ENCODE data around the gene RXRG. TPM values are rescaled to one million over a fixed set of nuclear protein-coding genes. Genes with fewer than 3 reads are reported as not detected.

RXRG gene
- polyA plus RNA-seq, 1 of the 3 experiments (the other 2 are of a cell fraction) = not detected

- Histone ChIP-seq H3K9me3 (no peaks in the 10 kb centered on the region), H3K27ac (ENCODE audit: low read depth in 2 of 2, low read length in 1 of 2) (no peak overlapping the region), H3K9me2 (no peaks in the 10 kb centered on the region), H3K4me3 (ENCODE audit: low read depth in 2 of 2, low read length in 1 of 2) (no peak overlapping the region), H3K36me3 (replicated peaks in 1 of 2; ENCODE audit: control insufficient read depth in 1 of 2, insufficient read depth in 2 of 2, low read length in 1 of 2) (no peaks in the 10 kb centered on the region), H4K20me1 (ENCODE audit: insufficient read depth) (no peaks in the 10 kb centered on the region), H2AFZ (ENCODE audit: low read depth) (no peak overlapping the region), H3K4me2 (no peak overlapping the region), H3K27me3 (ENCODE audit: insufficient read depth) (peaks cover 21% of the 10 kb centered on the region), H3K79me2 (ENCODE audit: insufficient read depth) (no peaks in the 10 kb centered on the region), H3F3A (replicated peaks; ENCODE audit: insufficient read depth) (no peaks in the 10 kb centered on the region), H3K9ac (no peak overlapping the region), H3K4me1 (ENCODE audit: control insufficient read depth in 1 of 2, insufficient read depth in 2 of 2, low read depth in 1 of 2, low read length in 1 of 2) (peaks cover 0 to 2% of the 10 kb centered on the region in 2 experiments; a peak in 1 of 4 replicates)
- ChIA-PET POLR2A (no interaction called here), CTCF (no interaction called here)
- 33% methylated on average over 4 of the region's 5 CpGs for WGBS (ENCODE audit: low lambda C conversion rate)
- DNase-seq = no peak
- no peak for TF ChIP-seq RFX5 (IDR thresholded peaks at IDR 0.05; ENCODE audit: low read length)
- no peak for TF ChIP-seq NFIC (IDR thresholded peaks at IDR 0.05; ENCODE audit: borderline replicate concordance)
- no peak for TF ChIP-seq FOXM1 (IDR thresholded peaks at IDR 0.05; ENCODE audit: low read depth)
- TF ChIP-seq, protein P1, sequence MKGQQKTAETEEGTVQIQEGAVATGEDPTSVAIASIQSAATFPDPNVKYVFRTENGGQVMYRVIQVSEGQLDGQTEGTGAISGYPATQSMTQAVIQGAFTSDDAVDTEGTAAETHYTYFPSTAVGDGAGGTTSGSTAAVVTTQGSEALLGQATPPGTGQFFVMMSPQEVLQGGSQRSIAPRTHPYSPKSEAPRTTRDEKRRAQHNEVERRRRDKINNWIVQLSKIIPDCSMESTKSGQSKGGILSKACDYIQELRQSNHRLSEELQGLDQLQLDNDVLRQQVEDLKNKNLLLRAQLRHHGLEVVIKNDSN (IDR thresholded peaks at IDR 0.05; ENCODE audit: borderline replicate concordance, low read depth) = no peak
These were observed 3.6 kb downstream of the RXRG start for GRCh38 chr1:165441166-165441880.

DNA sequence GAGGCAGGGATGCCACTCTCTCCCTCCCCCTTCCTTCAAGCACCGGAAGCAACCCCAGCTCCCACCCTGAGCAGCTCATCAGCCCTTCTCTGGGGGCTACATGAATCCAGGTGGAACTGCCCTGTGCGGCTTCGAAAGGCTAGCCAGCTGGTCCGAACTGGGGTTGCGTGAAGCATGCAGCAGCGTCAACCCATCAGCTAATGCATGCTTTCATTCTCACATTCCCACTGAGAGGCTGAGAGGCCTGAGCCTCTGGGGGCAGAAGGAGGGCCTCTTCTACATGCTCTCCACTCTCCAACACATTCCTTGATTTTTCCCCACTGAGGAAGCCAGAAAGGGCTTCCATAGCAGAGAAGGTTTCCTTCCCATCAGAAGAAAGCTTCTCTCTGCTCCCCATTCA is 5.6 kb downstream of the RXRG start:
- Histone ChIP-seq H3K4me3 (ENCODE audit: low read depth in 2 of 2, low read length in 1 of 2) (no peak overlapping the region), H3K4me2 (no peak overlapping the region), H3K9me3 (no peaks in the 10 kb centered on the region), H3K9me2 (no peaks in the 10 kb centered on the region), H4K20me1 (ENCODE audit: insufficient read depth) (no peaks in the 10 kb centered on the region), H3K9ac (no peak overlapping the region), H3K27me3 (ENCODE audit: insufficient read depth) (peaks cover 5% of the 10 kb centered on the region), H3K36me3 (replicated peaks in 1 of 2; ENCODE audit: control insufficient read depth in 1 of 2, insufficient read depth in 2 of 2, low read length in 1 of 2) (no peaks in the 10 kb centered on the region), H3K4me1 (ENCODE audit: control insufficient read depth in 1 of 2, insufficient read depth in 2 of 2, low read depth in 1 of 2, low read length in 1 of 2) (no peaks in the 10 kb centered on the region), H3K27ac (ENCODE audit: low read depth in 2 of 2, low read length in 1 of 2) (no peak overlapping the region), H2AFZ (ENCODE audit: low read depth) (no peak overlapping the region), H3F3A (replicated peaks; ENCODE audit: insufficient read depth) (no peaks in the 10 kb centered on the region), H3K79me2 (ENCODE audit: insufficient read depth) (no peaks in the 10 kb centered on the region)
- ChIA-PET CTCF (interaction anchor here (0.6 kb wide), 1 partner anchor 40 kb away, joined by 3 read pairs; no protein-coding TSS in a partner anchor), POLR2A (no interaction called here)
- DNase-seq = no peak
- no peak for TF ChIP-seq RXRA (IDR thresholded peaks at IDR 0.05; ENCODE audit: borderline replicate concordance, low read depth)
- WGBS (ENCODE audit: low lambda C conversion rate) = 0% methylated on average over 1 of the region's 6 CpGs

DNA sequence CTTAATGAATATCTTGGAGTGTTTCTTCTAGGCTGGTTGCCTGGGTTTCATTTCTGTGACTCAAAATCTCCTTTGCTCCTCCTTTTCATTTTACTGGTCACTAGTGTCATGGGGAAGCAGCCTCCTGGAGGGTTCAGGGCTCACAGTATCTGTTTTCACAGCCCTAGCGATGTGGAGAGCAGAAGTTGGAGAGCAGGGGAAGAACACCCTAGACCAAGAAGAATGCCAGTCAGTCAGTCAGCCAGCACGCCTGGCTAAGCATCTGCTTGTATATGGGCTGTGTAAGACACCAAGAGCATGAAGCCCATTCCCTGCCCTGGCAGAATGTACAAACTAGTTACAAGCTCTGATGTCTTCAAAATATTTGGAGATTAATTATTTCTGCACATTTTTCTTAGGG is 7.9 kb downstream of the RXRG start:
- Histone ChIP-seq H3K27me3 (ENCODE audit: insufficient read depth) (no peaks in the 10 kb centered on the region), H3K9me3 (no peaks in the 10 kb centered on the region), H3K4me2 (no peak overlapping the region), H3F3A (replicated peaks; ENCODE audit: insufficient read depth) (no peaks in the 10 kb centered on the region), H3K79me2 (ENCODE audit: insufficient read depth) (no peaks in the 10 kb centered on the region), H3K4me3 (ENCODE audit: low read depth in 2 of 2, low read length in 1 of 2) (no peak overlapping the region), H3K9me2 (no peaks in the 10 kb centered on the region), H2AFZ (ENCODE audit: low read depth) (no peak overlapping the region), H3K27ac (ENCODE audit: low read depth in 2 of 2, low read length in 1 of 2) (no peak overlapping the region), H4K20me1 (ENCODE audit: insufficient read depth) (no peaks in the 10 kb centered on the region), H3K4me1 (ENCODE audit: control insufficient read depth in 1 of 2, insufficient read depth in 2 of 2, low read depth in 1 of 2, low read length in 1 of 2) (no peaks in the 10 kb centered on the region), H3K36me3 (replicated peaks in 1 of 2; ENCODE audit: control insufficient read depth in 1 of 2, insufficient read depth in 2 of 2, low read length in 1 of 2) (no peaks in the 10 kb centered on the region), H3K9ac (no peak overlapping the region)
- ChIA-PET POLR2A (no interaction called here), CTCF (interaction anchor here (0.6 kb wide), 1 partner anchor 53 kb away, joined by 3 read pairs; no protein-coding TSS in a partner anchor)
- no peak for TF ChIP-seq RXRA (IDR thresholded peaks at IDR 0.05; ENCODE audit: borderline replicate concordance, low read depth)
- no peak for TF ChIP-seq CHD2 (IDR thresholded peaks at IDR 0.05; ENCODE audit: low read length, partially characterized antibody)
- no peak for TF ChIP-seq SIN3A (IDR thresholded peaks at IDR 0.05; ENCODE audit: borderline replicate concordance, low read depth, low read length)
- TF ChIP-seq RCOR1 (IDR thresholded peaks at IDR 0.05; ENCODE audit: low read length) = no peak
- TF ChIP-seq FOSL2 (IDR thresholded peaks at IDR 0.05; ENCODE audit: borderline replicate concordance, low read depth) = no peak
- TF ChIP-seq, protein P2, sequence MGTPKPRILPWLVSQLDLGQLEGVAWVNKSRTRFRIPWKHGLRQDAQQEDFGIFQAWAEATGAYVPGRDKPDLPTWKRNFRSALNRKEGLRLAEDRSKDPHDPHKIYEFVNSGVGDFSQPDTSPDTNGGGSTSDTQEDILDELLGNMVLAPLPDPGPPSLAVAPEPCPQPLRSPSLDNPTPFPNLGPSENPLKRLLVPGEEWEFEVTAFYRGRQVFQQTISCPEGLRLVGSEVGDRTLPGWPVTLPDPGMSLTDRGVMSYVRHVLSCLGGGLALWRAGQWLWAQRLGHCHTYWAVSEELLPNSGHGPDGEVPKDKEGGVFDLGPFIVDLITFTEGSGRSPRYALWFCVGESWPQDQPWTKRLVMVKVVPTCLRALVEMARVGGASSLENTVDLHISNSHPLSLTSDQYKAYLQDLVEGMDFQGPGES (IDR thresholded peaks at IDR 0.05; ENCODE audit: low read depth, low read length) = no peak
- no peak for DNase-seq
- WGBS (ENCODE audit: low lambda C conversion rate) = 15% methylated on average over 2 of the region's 2 CpGs
